HepG2 (cell line): ENCODE results near the gene CDYL. TPM values are rescaled to one million over a fixed set of nuclear protein-coding genes. Genes with fewer than 3 reads are reported as not detected.
A peak's percentile ranks its signal among the peaks of the same experiment; 100 is the strongest.

Source experiments
- ELF3 ChIP-seq: IDR thresholded peaks from 2 replicates; pipeline ENCODE4 v1.6.1; 2016; ENCODE audit warnings: missing genetic modification reagents, missing compliant biosample characterization
- HNF4A ChIP-seq: sonication (generic); formaldehyde crosslinking; IDR thresholded peaks from 2 replicates; pipeline ENCODE4 v1.4.0; 2020; ENCODE audit warnings: missing genetic modification reagents
- ZBTB40 ChIP-seq, 2 experiments: fragments of 450-650 bp in 1 of 2; sonication (generic) in 1 of 2; formaldehyde crosslinking in 1 of 2; IDR thresholded peaks; 2 replicates each; pipeline versions ENCODE4 v1.6.1 to v1.8.0; 2016 to 2022; ENCODE audit warnings: antibody characterized with exemption in 1 of 2, mild to moderate bottlenecking in 1 of 2, missing genetic modification reagents in 1 of 2
- ZFP37 ChIP-seq: sonication (generic); formaldehyde crosslinking; IDR thresholded peaks from 2 replicates; pipeline ENCODE4 v1.4.0; 2020; ENCODE audit warnings: missing genetic modification reagents, borderline replicate concordance
- ZNF382 ChIP-seq: sonication (generic); formaldehyde crosslinking; IDR thresholded peaks from 2 replicates; pipeline ENCODE4 v1.5.0; 2020; ENCODE audit warnings: missing genetic modification reagents, mild to moderate bottlenecking, borderline replicate concordance
- ZNF646 ChIP-seq: sonication (generic); formaldehyde crosslinking; IDR thresholded peaks from 2 replicates; pipeline ENCODE4 v1.9.0; 2021; ENCODE audit warnings: mild to moderate bottlenecking, missing genetic modification reagents
- ZNF678 ChIP-seq: sonication (generic); formaldehyde crosslinking; IDR thresholded peaks from 2 replicates; pipeline ENCODE4 v1.4.0; 2020; ENCODE audit warnings: mild to moderate bottlenecking, missing genetic modification reagents
- ZNF720 ChIP-seq: sonication (generic); formaldehyde crosslinking; IDR thresholded peaks from 2 replicates; pipeline ENCODE4 v1.4.0; 2020; ENCODE audit warnings: missing genetic modification reagents
- polyA plus RNA-seq, 8 experiments: library from polyadenylated mRNA; depleted of rRNA in 3 of 8; stranded (reverse) in 7 of 8; unstranded in 1 of 8; fragments of >200 nt; fragmentation: Illumina TruSeq in 4 of 8; extraction: Trizol in 4 of 8; gene quantifications; 2 replicates each; pipeline versions ENCODE4 v1.2.1 to v1.2.3, GENCODE V29; 2011 to 2016; ENCODE audit warnings: low read depth in 4 of 8, missing spikeins in 1 of 8, mixed read lengths in 1 of 8; ENCODE audit not compliant: insufficient read depth in 1 of 8
- total RNA-seq, 5 experiments: library from RNA; depleted of rRNA; stranded (reverse); fragments of >200 nt; fragmentation: Illumina TruSeq; extraction: Trizol; gene quantifications; 2 replicates each; pipeline ENCODE4 v1.2.3, GENCODE V29; 2016; ENCODE audit warnings: low read depth in 1 of 5

CDYL gene
- total and polyA plus RNA-seq, 2 of the 13 experiments (the other 11 are each of a cell fraction or from before 2014, with no cell fraction given), result 22.8 to 105 TPM

- peak; percentile 69 for TF ChIP-seq ZNF646 (CRISPR knock-in tag)
- no peak for TF ChIP-seq ZNF382
- no peak for TF ChIP-seq ZNF720
- TF ChIP-seq ZNF678, result no peak
- TF ChIP-seq ZBTB40 (IDR thresholded peaks at IDR 0.05), result no peak
- no peak for TF ChIP-seq ZBTB40 (CRISPR knock-in tag; IDR thresholded peaks at IDR 0.05)
- peak; percentile 60 for TF ChIP-seq HNF4A (CRISPR knock-in tag)
- TF ChIP-seq ELF3 (CRISPR knock-in tag), result peak; percentile 42; the same call in 1 of the 2 replicates
- TF ChIP-seq ZFP37 (CRISPR knock-in tag), result no peak
Observed at GRCh38 chr6:4809999-4810918, 34.1 kb downstream of the CDYL start (continued).
